ENCODE data around the gene APBB2.
A peak's percentile ranks its signal among the peaks of the same experiment; 100 is the strongest.
"Not testable (repeated sequence)": the region's sequence is repeated elsewhere in the genome, so short reads cannot be mapped to it uniquely, and the experiment has no call there.

APBB2 gene

DNA sequence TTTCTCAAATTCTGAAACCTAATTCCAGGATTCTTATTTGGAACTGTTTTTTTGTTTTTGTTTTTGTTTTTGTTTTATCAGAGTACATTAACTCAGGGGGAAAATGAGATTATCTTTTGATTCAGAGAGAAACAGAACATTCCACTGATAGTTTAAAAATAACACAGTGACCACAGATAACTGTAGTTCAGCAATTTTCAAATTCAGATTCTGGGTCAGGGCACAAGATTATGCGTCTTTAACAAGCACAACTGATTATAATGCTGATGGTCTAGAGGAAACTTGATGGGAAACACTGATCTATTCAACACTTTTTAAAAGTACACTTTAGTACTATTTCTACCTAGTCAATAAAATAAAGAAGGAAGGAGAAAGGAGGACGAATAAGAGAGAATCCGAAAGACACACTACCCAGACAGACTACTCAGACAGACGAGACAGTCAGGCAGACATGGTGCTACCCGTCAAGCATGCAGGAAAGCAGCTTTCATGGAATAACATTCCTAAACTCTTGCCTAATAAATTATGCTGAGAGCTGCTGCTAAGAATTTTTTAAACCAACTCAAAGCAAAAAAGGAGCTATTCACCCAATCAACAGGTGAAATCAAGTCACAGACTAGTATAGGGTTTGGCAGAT lies 59.0 kb downstream of the APBB2 start:
- DNase-seq, result peak; percentile 15

DNA sequence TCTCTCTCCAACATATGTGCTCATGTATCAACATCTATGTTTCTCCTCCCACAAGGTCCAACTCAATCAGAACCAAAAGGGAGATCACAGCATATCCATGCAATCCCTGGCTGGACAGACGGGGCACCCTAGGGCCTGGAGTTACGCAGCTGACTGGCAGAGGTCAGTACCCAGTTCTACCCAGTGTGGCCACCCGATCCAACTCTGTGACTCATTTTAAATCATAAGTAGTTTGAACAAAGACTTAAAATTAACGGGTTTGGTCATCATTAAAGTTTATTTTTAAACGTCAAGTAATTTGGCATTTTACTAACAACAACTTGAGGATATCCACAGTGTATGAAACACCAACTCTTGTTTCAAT lies 59.5 kb downstream of the APBB2 start:
- DNase-seq, result no peak

DNA sequence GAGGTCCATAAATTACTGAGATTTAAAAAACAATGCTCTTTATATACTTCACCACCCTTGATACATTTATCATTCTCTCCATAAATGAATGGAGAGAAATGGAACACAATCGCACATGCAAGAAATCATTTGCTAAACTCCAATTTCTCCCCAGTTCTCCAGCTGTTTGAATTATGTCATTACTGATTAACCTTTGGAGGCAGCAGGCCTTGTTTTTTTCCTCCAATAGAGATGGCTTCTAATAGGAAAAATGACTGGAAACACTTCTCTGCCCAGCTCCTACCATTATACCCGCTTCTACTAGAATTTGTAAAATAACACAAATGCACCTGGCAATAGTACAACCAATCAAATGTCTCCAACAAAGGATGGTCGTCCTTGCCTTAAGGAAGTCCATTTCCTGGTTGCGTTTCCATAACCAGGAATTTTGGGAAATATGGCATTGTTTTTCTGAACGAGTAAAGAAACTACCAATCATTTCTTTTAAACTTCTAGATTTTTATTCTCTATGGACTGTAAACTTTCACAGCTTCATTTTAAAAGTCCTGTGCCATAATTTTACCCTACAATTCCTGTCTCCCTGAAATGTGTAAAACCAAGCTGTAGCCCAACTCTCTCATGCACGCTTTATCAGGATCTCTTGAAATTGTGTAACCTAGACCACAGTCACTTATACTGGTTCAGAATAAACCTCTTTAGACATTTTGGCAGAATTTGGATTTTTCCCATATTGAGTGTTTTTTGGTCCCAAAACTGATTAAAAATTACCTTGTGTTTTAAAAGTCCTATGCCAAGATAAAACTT lies 60.1 kb downstream of the APBB2 start:
- DNase-seq, result no peak

DNA sequence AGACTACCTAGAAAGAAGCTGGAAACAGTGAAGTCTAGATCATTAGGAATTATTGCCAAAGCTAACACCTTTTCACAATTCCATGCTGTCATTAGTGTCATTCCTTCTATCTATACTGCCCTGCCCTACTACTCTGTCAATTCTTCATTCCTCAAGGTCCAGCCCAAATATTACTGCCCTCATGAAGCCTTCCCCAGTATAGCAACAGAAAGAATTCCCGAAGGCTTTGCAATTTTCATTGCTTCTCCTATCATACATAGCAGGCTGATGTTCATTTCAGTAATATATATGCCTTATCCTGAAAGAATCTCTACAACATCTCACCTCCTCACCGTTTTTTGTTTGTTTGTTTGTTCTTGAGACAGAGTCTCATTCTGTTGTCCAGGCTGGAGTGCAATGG lies 63.9 kb downstream of the APBB2 start:
- DNase-seq, result no peak

DNA sequence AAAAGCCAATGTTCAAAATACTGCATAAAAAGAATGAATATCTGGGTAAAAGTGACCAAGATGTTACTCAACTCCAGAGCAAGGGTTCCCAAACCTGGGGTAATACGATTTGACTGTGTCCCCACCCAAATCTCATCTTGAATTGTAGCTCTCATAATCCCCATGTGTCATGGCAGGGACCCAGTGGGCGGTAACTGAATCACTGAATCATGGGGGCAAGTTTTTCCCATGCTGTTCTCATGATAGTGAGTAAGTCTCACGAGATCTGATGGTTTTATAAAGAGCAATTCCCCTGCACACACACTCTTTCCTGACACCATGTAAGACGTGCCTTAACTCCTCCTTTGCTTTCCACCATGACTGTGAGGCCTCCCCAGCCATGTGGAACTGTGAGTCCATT lies 64.8 kb downstream of the APBB2 start:
- DNase-seq, result not testable (repeated sequence)

DNA sequence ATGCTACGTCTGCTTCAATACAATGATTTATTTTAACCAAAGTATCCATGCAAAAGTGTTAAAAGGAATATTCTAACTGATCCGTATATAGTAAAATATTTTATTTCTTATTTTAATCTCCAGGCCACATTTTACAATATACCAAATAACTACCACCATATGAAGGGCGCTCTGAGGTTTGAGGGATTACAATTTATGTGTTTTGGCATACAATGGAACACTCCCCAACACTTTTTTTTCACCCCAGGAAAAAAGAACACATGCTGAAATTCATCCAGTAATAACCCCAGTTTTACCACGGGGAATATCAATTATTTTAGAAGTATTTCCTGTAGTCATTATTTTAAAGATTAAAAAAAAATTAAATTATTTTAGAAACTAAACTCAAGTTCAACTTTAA lies 65.4 kb downstream of the APBB2 start:
- no peak for DNase-seq

DNA sequence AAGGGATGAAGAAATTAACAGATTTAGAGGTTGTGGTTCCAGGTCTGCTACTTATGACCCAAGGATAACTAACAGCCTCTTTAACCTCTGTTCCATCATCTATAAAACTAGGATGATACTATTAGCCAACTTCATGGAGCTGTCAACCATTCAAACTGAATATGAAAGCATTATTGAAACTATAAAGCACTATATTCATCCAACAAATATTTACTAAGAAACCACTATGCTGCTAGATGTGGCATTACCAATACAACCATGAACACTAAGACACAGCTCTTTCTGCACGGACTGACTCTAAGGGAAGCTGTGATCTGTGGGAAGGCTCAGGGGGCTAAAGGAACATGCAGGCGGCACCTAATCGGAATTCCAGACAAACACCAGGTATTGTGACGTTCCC lies 66.0 kb downstream of the APBB2 start:
- no peak for DNase-seq

DNA sequence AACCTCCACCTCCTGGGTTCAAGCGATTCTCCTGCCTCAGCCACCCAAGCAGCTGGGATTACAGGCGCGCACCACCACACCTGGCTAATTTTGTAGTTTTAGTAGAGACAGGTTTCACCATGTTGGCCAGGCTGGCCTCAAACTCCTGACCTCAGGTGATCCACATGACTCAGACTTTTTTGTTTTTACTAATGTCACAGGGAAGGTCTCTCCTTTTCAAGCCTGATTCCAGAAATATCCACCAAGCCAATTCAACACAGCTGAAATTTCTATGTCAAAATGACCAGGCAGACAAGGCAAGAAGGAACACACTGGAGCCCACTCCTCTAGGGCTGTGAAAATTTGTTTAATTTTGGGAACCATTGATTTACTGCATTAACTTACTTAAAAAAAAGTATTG lies 66.8 kb downstream of the APBB2 start:
- DNase-seq, result not testable (repeated sequence)

DNA sequence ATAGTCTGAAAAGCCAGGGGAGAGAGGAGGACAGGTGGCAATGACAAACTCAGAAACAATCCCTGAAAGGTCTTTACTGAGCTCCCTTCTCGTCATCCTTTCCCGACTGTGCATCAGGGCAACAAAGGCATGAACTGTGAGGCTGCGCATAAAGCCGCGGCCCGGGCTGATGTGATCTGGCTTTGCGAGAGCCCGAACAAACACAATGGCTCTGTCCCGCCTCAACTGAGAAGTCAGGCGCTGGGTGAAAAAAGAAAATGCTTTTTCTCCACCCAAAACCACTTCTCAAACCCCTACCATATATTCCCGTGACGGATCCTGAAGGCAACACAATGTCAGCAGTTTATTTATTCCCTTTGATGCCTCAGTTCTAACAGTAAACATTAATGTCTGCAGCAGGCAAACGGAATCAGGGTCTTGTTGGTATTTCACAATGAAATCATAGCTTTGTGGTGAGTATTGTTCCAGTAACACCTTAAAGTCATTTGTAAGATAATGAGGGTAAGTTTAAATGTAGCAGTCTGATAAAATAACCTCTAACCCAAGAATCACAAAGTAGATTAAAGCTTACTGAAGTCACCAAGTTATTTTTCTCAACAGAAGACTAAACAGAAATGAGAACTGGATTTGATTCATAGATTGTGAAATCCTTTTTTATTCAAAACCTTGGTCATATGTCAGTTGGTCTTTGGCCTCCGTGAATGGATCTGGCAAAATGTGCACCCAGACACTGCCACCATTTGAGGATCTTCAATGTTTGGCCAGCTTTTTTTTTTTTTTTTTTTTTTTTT lies 67.4 kb downstream of the APBB2 start:
- DNase-seq, result no peak

DNA sequence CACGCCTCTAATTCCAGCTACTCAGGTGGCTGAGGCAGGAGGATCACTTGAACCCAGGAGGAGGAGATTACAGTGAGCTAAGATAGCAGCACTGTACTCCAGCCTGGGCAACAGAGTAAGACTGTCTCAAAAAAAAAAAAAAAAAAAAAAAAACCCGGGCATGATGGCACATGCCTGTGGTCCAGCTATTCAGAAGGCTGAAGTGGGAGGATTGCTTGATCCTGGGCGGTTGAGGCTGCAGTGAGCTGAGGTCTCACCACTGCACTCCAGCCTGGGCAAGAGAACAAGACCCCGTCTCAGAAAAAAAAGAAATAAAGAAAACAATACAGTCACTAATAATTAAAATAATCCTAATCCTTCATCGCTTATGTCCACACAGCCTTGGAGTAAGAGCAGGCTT lies 68.1 kb downstream of the APBB2 start:
- DNase-seq, result no peak

DNA sequence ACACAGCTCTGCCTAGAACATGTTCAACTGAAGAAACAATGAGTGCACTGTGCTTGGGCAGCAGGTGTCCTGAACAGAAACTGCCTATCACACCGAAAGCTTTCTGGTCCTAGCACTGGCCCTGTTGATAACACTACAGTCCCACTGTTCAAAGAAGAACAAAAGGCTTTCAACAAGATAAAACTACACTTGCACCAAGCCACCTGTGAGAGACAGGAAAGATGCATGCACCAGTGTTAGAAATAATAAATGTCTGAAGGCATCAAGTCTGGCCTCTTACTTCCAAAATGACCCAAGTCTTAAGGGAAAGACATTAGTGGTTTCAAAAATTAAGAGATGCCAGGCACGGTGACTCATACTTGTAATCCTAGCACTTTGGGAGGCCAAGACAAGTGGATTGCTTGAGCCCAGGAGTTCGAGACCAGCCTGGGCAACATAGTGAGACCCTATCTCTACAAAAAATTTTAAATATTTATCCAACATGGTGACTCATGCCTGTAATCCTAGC lies 68.7 kb downstream of the APBB2 start:
- no peak for DNase-seq

DNA sequence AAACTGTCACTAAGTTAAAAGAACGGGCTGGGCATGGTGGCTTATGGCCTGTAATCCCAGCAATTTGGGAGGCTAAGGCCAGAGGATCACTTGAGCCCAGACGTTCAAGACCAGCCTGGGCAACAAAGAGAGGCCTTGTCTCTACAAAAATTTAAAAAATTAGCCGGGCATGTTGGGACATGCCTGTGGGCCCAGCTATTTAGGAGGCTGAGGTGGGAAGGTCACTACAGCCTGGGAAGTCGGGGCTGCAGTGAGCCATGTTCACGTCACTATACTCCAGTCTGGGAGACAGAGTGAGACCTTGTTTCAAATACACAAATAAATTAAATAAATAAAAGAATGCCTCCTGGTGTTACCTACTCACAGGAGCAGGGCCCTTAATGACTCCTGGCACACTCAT lies 69.5 kb downstream of the APBB2 start:
- DNase-seq, result no peak

DNA sequence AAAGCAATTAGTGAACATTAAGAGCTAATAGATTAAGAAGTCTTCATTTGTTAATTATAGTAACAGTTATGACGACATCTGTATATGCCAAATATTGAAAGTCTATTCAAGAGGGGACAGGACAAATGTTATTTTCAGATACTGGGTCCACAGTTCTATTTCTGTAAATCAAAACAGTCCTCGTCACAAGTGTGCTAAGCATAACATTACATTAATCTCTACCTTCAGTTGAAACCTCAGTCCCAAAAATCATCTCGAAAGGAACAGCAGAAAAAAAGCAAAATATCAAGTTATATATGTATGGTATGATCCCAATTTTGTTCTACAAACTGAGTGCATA lies 70.3 kb downstream of the APBB2 start:
- DNase-seq, result no peak

DNA sequence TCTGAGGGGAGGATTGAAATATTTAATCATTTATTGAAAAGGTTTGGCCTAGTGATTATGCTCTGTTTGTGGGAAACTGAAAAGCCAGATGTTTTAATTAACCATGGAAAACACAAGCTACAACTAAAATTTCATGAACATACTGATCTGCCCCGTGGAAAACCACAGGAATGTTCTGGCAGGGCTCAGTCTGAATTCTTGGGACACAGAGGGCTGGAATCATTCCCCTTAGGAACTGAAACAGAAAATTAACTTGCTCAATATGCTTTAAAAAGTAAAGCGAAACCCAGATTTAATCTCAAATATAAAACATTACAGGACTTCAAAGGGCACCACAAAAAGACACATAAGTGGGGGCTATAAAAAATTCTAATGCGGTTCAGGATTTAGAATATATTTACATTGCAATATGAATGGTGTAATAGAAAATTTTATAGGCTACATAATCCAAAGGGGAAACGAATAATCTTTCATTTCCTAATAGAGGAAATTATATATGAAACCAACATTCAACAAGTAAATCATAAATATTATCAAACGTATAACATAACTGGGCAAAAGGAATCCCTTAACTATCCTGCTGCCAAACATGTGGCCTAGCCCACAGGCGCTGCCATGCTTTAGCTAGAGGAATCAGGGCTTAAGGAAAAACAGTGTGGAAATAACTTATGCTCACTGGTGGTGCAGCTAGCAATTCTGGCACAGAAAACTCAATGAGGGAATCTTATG lies 70.9 kb downstream of the APBB2 start:
- peak; percentile 65 for DNase-seq

DNA sequence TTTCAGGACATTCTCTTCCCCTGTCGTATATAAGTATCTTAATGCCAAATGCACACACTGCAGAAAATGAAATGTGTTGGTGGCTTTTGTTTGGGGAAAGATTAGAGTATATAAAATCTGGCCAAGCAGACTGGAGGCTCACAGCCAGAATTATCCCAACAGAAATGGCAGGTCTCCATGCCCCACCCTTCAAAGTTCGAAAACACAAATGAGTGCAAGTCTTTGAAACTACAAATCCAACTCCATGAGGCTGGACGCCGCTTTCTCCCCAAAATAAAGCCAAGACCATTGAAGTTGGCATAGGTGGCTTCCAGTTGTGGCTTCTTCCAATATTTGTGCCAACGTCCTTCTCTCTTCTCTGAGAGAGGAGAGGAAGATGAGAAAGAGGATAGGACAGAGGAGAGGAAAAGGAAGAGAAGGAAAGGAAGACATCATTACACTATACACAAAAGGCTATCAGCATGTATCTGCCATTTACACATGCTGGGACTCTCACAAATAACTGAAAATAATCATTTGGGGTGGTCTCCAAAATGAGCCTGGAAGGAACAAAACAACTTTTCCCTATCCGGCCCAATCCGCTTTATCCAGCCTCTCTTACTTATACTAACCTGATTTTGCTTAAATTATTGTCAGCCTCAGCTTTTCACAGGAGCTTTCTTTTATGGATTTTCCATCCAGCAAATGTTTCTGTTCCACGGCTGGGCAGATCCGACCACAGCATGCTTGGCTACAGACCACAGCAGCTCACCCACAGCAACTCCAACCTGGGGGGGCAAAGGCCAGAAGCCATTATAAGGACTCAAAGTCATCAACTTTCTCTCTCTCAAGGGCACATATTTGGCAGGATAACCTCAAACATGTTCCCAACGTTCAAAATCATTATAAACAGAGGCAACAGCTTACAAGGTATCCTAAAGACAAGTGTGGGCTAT lies 71.7 kb downstream of the APBB2 start:
- DNase-seq, result no peak

DNA sequence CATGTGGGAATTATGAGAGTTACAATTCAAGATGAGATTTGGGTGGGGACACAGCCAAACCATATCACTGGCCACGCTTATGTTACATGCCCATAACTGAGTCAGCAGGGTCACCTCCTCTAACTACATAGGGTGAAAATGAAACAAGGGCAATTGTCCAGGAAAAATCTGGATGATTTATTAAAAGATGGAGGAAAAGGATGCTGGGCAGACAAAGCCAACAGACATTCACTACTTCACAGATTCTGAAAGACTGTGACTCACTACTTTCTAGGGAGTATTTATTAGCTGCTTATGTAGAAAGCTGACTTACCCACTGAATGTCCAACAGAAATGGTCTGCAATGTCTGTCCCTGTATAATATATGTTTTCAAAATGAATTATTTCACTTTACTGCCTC lies 72.4 kb downstream of the APBB2 start:
- DNase-seq, result peak; percentile 7

DNA sequence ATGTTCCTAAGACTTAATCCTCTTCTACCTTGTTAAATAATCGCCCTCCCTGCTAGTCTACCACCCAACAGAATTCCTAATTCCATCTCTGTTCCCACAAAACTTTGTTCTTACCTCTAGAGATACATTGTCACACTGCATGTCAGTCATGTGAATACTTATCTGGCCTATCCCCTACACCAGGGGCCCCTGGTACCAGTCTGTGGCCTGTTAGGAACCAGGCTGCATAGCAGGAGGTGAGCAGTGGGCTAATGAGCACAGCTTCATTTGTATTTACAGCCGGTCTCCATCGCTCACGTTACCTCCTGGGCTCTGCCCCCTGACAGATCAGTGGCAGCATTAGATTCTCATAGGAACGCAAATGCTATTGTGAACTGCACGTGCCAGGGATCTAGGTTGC lies 73.9 kb downstream of the APBB2 start:
- no peak for DNase-seq

DNA sequence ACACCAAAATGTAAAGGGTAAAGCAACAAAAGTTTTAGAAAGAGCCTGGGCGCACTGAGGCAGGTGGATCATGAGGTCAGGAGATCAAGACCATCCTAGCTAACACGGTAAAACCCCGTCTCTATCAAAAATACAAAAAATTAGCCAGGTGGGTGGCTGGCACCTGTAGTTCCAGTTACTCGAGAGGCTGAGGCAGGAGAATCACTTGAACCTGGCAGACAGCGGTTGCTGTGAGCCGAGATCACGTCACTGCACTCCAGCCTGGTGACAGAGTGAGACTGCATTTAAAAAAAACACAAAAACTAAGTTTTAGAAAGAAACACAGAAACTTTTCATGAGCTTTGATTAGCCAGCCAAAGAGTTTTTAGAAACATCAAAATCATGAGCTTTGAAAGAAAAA lies 76.5 kb downstream of the APBB2 start:
- no peak for DNase-seq

DNA sequence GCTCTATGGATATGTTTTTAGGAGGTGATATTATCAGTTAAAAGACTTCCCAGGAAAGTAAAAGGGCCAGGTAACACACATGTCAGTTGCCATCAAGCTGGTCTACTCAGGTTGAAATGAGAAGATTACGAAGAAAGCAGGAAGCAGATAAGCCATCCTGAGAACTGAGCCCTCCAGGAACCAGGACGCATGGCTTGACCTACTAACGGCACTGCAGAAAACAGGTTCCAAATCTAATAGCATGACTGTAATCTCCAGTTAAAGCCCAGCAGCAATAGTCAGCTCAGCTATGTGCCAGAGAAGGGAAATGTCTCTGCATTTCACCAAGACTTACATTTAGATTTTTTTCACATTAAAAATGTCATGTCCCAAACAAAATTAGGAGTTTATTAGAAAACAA lies 77.9 kb downstream of the APBB2 start:
- no peak for DNase-seq

DNA sequence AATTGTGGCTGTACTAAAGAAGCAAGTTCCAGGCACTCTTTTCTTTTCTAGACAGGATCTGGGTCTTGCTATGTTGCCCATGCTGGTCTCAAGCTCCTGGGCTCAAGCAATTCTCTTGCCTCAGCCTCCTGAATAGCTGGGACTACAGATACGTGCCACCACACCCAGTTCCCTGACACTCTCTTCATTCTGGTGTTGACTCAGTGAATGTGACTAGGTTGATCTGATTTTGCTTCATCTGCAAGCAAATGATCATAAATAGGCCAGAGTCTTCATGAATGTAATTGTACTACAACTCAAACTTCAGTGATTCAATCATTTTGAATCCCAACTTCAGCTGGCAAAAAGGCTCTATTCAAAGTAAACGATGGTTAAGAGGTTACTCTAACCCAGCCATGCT lies 78.5 kb downstream of the APBB2 start:
- no peak for DNase-seq

DNA sequence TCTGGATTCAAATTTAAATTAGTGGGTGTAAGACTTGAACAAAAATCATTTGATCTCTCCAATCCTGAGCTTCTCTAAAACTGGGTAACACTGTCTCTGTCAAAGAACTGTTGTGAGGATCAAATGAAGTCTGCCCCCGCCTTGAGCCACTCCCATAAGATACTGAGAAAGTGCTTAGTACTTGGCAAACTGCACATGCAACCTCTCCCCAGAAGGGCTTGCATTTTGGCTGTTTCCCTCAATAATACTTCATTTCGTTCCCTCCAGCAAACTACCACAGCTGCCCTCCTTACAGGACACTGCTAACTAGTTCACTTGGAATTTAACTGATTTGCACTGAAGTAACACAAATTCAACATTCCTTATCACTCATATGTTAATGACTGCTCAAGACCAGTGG lies 79.8 kb downstream of the APBB2 start:
- DNase-seq, result no peak

DNA sequence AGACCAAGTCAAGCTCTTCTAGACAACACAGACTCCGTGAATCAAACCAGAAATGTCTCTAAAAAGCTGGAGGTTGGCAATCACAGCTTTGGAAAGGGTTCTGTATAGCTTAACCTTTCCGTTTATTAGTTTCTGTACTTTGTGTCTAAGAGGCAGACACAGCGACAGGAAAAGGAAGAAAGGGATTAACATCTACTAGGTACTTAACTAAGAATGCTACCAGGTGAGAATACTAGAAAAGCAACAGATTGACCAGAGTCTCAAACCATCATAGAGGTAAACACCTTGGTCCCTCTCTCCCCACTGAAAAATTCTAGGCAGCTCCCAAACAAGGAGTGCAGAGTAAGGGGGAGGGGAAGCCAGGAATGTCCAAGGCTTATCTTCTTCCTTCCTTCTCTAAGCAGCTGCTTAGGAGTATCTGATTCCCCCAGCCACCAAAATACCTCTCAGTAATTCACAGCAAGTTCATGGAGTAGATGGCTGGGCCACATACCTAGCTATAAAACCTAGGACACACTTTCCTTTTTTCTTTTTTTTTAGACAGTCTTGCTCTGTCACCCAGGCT lies 80.8 kb downstream of the APBB2 start:
- no peak for DNase-seq

Data from amniotic stem cell (primary cell).